ENCODE results near the gene HDGFL3.

Gene HDGFL3

GRCh38 chr15:83110381-83110780, 97.2 kb downstream of the HDGFL3 start:
- H3K4me1 ChIP-seq (ENCODE audit: control insufficient read depth, low read length): peaks cover 14% of the 10 kb centered on the region
- H3K9me2 ChIP-seq (replicated peaks; ENCODE audit: control insufficient read depth, low read length): no peaks in the 10 kb centered on the region
- H3K27me3 ChIP-seq (ENCODE audit: control insufficient read depth, low read length): peaks cover 11% of the 10 kb centered on the region; the same call in 1 of the 2 replicates
- no peaks in the 10 kb centered on the region for H4K20me1 ChIP-seq (ENCODE audit: control insufficient read depth, insufficient read depth, low read depth, low read length)
- no peak overlapping the region for H3K4me3 ChIP-seq (ENCODE audit: low read length)
- H3K36me3 ChIP-seq (ENCODE audit: control insufficient read depth, low read length): no peaks in the 10 kb centered on the region
- no peak overlapping the region for H3K4me2 ChIP-seq (ENCODE audit: low read length)
- H3K9me3 ChIP-seq (ENCODE audit: control insufficient read depth, insufficient read depth, low read length): no peaks in the 10 kb centered on the region
- H3K79me2 ChIP-seq (ENCODE audit: control insufficient read depth, low read length): no peaks in the 10 kb centered on the region
- H3F3A ChIP-seq (ENCODE audit: control insufficient read depth, insufficient read depth): no peaks in the 10 kb centered on the region
- H3K27ac ChIP-seq (ENCODE audit: low read depth, low read length): no peak overlapping the region
- no peak for TF ChIP-seq EZH2phosphoT487 (IDR thresholded peaks at IDR 0.05; ENCODE audit: borderline replicate concordance, low read length)
- TF ChIP-seq CTCF (IDR thresholded peaks at IDR 0.05; ENCODE audit: low read depth, low read length, poor library complexity, severe bottlenecking): no peak

GRCh38 chr15:83109532-83109931, 98.1 kb downstream of the HDGFL3 start:
- no peaks in the 10 kb centered on the region for H3F3A ChIP-seq (ENCODE audit: control insufficient read depth, insufficient read depth)
- TF ChIP-seq EZH2phosphoT487 (IDR thresholded peaks at IDR 0.05; ENCODE audit: borderline replicate concordance, low read length): no peak
- TF ChIP-seq CTCF (IDR thresholded peaks at IDR 0.05; ENCODE audit: low read depth, low read length, poor library complexity, severe bottlenecking): no peak
- H3K27me3 ChIP-seq (ENCODE audit: control insufficient read depth, low read length): peaks cover 11% of the 10 kb centered on the region; the same call in 1 of the 2 replicates
- H3K36me3 ChIP-seq (ENCODE audit: control insufficient read depth, low read length): no peaks in the 10 kb centered on the region
- no peaks in the 10 kb centered on the region for H3K9me3 ChIP-seq (ENCODE audit: control insufficient read depth, insufficient read depth, low read length)
- no peaks in the 10 kb centered on the region for H3K79me2 ChIP-seq (ENCODE audit: control insufficient read depth, low read length)
- no peaks in the 10 kb centered on the region for H4K20me1 ChIP-seq (ENCODE audit: control insufficient read depth, insufficient read depth, low read depth, low read length)
- no peaks in the 10 kb centered on the region for H3K9me2 ChIP-seq (replicated peaks; ENCODE audit: control insufficient read depth, low read length)
- H3K27ac ChIP-seq (ENCODE audit: low read depth, low read length): no peak overlapping the region
- H3K4me3 ChIP-seq (ENCODE audit: low read length): no peak overlapping the region
- H3K4me2 ChIP-seq (ENCODE audit: low read length): no peak overlapping the region
- peaks cover 14% of the 10 kb centered on the region for H3K4me1 ChIP-seq (ENCODE audit: control insufficient read depth, low read length)

- Histone ChIP-seq H3K9me3 (ENCODE audit: control insufficient read depth, insufficient read depth, low read length) (no peaks in the 10 kb centered on the region), H3K4me1 (ENCODE audit: control insufficient read depth, low read length) (peaks cover 14% of the 10 kb centered on the region), H3K27ac (ENCODE audit: low read depth, low read length) (no peak overlapping the region), H3K27me3 (ENCODE audit: control insufficient read depth, low read length) (peaks cover 11% of the 10 kb centered on the region; the same call in 1 of the 2 replicates), H3K4me2 (ENCODE audit: low read length) (peak overlapping the region; percentile 63), H4K20me1 (ENCODE audit: control insufficient read depth, insufficient read depth, low read depth, low read length) (no peaks in the 10 kb centered on the region), H3F3A (ENCODE audit: control insufficient read depth, insufficient read depth) (no peaks in the 10 kb centered on the region), H3K36me3 (ENCODE audit: control insufficient read depth, low read length) (no peaks in the 10 kb centered on the region), H3K79me2 (ENCODE audit: control insufficient read depth, low read length) (no peaks in the 10 kb centered on the region), H3K4me3 (ENCODE audit: low read length) (peak overlapping the region; percentile 57), H3K9me2 (replicated peaks; ENCODE audit: control insufficient read depth, low read length) (no peaks in the 10 kb centered on the region)
- no peak for TF ChIP-seq CTCF (IDR thresholded peaks at IDR 0.05; ENCODE audit: low read depth, low read length, poor library complexity, severe bottlenecking)
- no peak for TF ChIP-seq EZH2phosphoT487 (IDR thresholded peaks at IDR 0.05; ENCODE audit: borderline replicate concordance, low read length)
Measured at GRCh38 chr15:83108266-83109219, 99.1 kb downstream of the HDGFL3 start.

Data from DOHH2 (cell line).